ENCODE results near the gene CLDND2. TPM values are rescaled to one million over a fixed set of nuclear protein-coding genes. Genes with fewer than 3 reads are reported as not detected.

CLDND2 gene
- total and polyA plus RNA-seq, 2 donors (not counting 1 experiment from before 2014, with no cell fraction given), result not detected

GRCh38 chr19:51375504-51376221 lies 6.9 kb upstream of the CLDND2 start:
- Histone ChIP-seq H3K79me2 (ENCODE audit: control insufficient read depth, insufficient read depth, low read length) (no peaks in the 10 kb centered on the region), H3K4me1 (ENCODE audit: control insufficient read depth, extremely low read depth, insufficient read depth, low read length) (no peaks in the 10 kb centered on the region), H4K20me1 (ENCODE audit: control insufficient read depth, extremely low read depth, insufficient read depth, low read length) (no peaks in the 10 kb centered on the region), H3K9ac (ENCODE audit: insufficient read depth, low read length) (no peak overlapping the region), H3K27ac (ENCODE audit: insufficient read depth, low read length) (no peak overlapping the region), H3K9me3 (ENCODE audit: control insufficient read depth, insufficient read depth, low read depth, low read length) (no peaks in the 10 kb centered on the region), H3K4me2 (ENCODE audit: extremely low read depth, insufficient read depth, low read length) (no peak overlapping the region), H3K27me3 (ENCODE audit: control insufficient read depth, insufficient read depth, low read length) (no peaks in the 10 kb centered on the region), H2AFZ (ENCODE audit: low read length) (no peak overlapping the region), H3K4me3 (replicated peaks in 1 of 4; ENCODE audit: control extremely low read depth in 1 of 4, insufficient read depth in 1 of 4, low read depth in 3 of 4, low read length in 4 of 4) (no peak overlapping the region), H3K36me3 (ENCODE audit: control insufficient read depth, insufficient read depth, low read length) (no peaks in the 10 kb centered on the region)
- TF ChIP-seq, protein P1, sequence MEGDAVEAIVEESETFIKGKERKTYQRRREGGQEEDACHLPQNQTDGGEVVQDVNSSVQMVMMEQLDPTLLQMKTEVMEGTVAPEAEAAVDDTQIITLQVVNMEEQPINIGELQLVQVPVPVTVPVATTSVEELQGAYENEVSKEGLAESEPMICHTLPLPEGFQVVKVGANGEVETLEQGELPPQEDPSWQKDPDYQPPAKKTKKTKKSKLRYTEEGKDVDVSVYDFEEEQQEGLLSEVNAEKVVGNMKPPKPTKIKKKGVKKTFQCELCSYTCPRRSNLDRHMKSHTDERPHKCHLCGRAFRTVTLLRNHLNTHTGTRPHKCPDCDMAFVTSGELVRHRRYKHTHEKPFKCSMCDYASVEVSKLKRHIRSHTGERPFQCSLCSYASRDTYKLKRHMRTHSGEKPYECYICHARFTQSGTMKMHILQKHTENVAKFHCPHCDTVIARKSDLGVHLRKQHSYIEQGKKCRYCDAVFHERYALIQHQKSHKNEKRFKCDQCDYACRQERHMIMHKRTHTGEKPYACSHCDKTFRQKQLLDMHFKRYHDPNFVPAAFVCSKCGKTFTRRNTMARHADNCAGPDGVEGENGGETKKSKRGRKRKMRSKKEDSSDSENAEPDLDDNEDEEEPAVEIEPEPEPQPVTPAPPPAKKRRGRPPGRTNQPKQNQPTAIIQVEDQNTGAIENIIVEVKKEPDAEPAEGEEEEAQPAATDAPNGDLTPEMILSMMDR (conservative IDR thresholded peaks at IDR 0.05 in 1 of 2, IDR thresholded peaks at IDR 0.05 in 1 of 2; ENCODE audit: low read depth in 1 of 2, low read length in 2 of 2), result no peak
- no peak for TF ChIP-seq EZH2 (IDR thresholded peaks at IDR 0.05; ENCODE audit: low read length, missing control alignments)
- no peak for DNase-seq (ENCODE audit: low read depth in 2 of 2)

- Histone ChIP-seq H3K9me3 (ENCODE audit: control insufficient read depth, insufficient read depth, low read depth, low read length) (no peaks in the 10 kb centered on the region), H3K27me3 (ENCODE audit: control insufficient read depth, insufficient read depth, low read length) (no peaks in the 10 kb centered on the region), H2AFZ (ENCODE audit: low read length) (no peak within 1 kb of the TSS), H3K4me2 (ENCODE audit: extremely low read depth, insufficient read depth, low read length) (no peak within 1 kb of the TSS), H3K27ac (ENCODE audit: insufficient read depth, low read length) (no peak within 1 kb of the TSS), H3K4me3 (replicated peaks in 1 of 4; ENCODE audit: control extremely low read depth in 1 of 4, insufficient read depth in 1 of 4, low read depth in 3 of 4, low read length in 4 of 4) (no peak within 1 kb of the TSS), H3K36me3 (ENCODE audit: control insufficient read depth, insufficient read depth, low read length) (no peaks in the 10 kb centered on the region), H3K9ac (ENCODE audit: insufficient read depth, low read length) (no peak within 1 kb of the TSS), H4K20me1 (ENCODE audit: control insufficient read depth, extremely low read depth, insufficient read depth, low read length) (no peaks in the 10 kb centered on the region), H3K4me1 (ENCODE audit: control insufficient read depth, extremely low read depth, insufficient read depth, low read length) (peaks cover 3% of the 10 kb centered on the region), H3K79me2 (ENCODE audit: control insufficient read depth, insufficient read depth, low read length) (no peaks in the 10 kb centered on the region)
- TF ChIP-seq, protein P1 (conservative IDR thresholded peaks at IDR 0.05 in 1 of 2, IDR thresholded peaks at IDR 0.05 in 1 of 2; ENCODE audit: low read depth in 1 of 2, low read length in 2 of 2), result no peak
- no peak for TF ChIP-seq EZH2 (IDR thresholded peaks at IDR 0.05; ENCODE audit: low read length, missing control alignments)
- DNase-seq (ENCODE audit: low read depth in 2 of 2), result no peak
Observed at GRCh38 chr19:51372649-51373504, 4.1 kb upstream of the CLDND2 start, which contains the start of gene NKG7. Gene NKG7 (minus strand): TSS chr19:51372654. CDS start chr19:51372535, 119 bp downstream.

- H4K20me1 ChIP-seq (ENCODE audit: control insufficient read depth, extremely low read depth, insufficient read depth, low read length), result no peaks in the 10 kb centered on the region
- H3K79me2 ChIP-seq (ENCODE audit: control insufficient read depth, insufficient read depth, low read length), result no peaks in the 10 kb centered on the region
- H3K27ac ChIP-seq (ENCODE audit: insufficient read depth, low read length), result no peak overlapping the region
- no peaks in the 10 kb centered on the region for H3K9me3 ChIP-seq (ENCODE audit: control insufficient read depth, insufficient read depth, low read depth, low read length)
- no peak overlapping the region for H3K9ac ChIP-seq (ENCODE audit: insufficient read depth, low read length)
- no peak for TF ChIP-seq EZH2 (IDR thresholded peaks at IDR 0.05; ENCODE audit: low read length, missing control alignments)
- TF ChIP-seq, protein P1 (conservative IDR thresholded peaks at IDR 0.05 in 1 of 2, IDR thresholded peaks at IDR 0.05 in 1 of 2; ENCODE audit: low read depth in 1 of 2, low read length in 2 of 2), result no peak
- no peaks in the 10 kb centered on the region for H3K36me3 ChIP-seq (ENCODE audit: control insufficient read depth, insufficient read depth, low read length)
- no peak overlapping the region for H3K4me2 ChIP-seq (ENCODE audit: extremely low read depth, insufficient read depth, low read length)
- H3K27me3 ChIP-seq (ENCODE audit: control insufficient read depth, insufficient read depth, low read length), result no peaks in the 10 kb centered on the region
- H3K4me3 ChIP-seq (replicated peaks in 1 of 4; ENCODE audit: control extremely low read depth in 1 of 4, insufficient read depth in 1 of 4, low read depth in 3 of 4, low read length in 4 of 4), result no peak overlapping the region
- no peak for DNase-seq (ENCODE audit: low read depth in 2 of 2)
- H3K4me1 ChIP-seq (ENCODE audit: control insufficient read depth, extremely low read depth, insufficient read depth, low read length), result peaks cover 3% of the 10 kb centered on the region
- H2AFZ ChIP-seq (ENCODE audit: low read length), result no peak overlapping the region
Observed at GRCh38 chr19:51372021-51372648, 3.3 kb upstream of the CLDND2 start.

Data from fibroblast of lung (primary cell).